NCI-H2171 treated with DMSO at 0.1 percent for 48 hours (cell line): ENCODE measurements around the gene HHIPL1.
"Not testable (repeated sequence)": the region's sequence is repeated elsewhere in the genome, so short reads cannot be mapped to it uniquely, and the experiment has no call there.

Experiments used
- DNase-seq: peaks from one replicate; lab custom pipeline; 2025; lab: John Stamatoyannopoulos, UW

HHIPL1 gene

GRCh38 chr14:99635116-99635515 is 9.8 kb upstream of the HHIPL1 start:
- DNase-seq: no peak

- DNase-seq: no peak
Observed at GRCh38 chr14:99636487-99636886, 8.4 kb upstream of the HHIPL1 start.

GRCh38 chr14:99637624-99638023 is 7.3 kb upstream of the HHIPL1 start:
- no peak for DNase-seq

GRCh38 chr14:99642771-99643170 is 2.2 kb upstream of the HHIPL1 start:
- DNase-seq: not testable (repeated sequence)

GRCh38 chr14:99643343-99643742 is 1.6 kb upstream of the HHIPL1 start:
- DNase-seq: no peak

GRCh38 chr14:99644035-99644587 is 818 bp upstream of the HHIPL1 start:
- no peak for DNase-seq

GRCh38 chr14:99645545-99646505 is 896 bp downstream of the HHIPL1 start:
- DNase-seq: no peak

- no peak for DNase-seq
Observed at GRCh38 chr14:99647411-99647810, 2.5 kb downstream of the HHIPL1 start.

GRCh38 chr14:99648027-99648784 is 3.3 kb downstream of the HHIPL1 start:
- no peak for DNase-seq

GRCh38 chr14:99649219-99649618 is 4.3 kb downstream of the HHIPL1 start:
- no peak for DNase-seq

GRCh38 chr14:99649643-99650042 is 4.7 kb downstream of the HHIPL1 start:
- no peak for DNase-seq

- no peak for DNase-seq
Observed at GRCh38 chr14:99650189-99650588, 5.3 kb downstream of the HHIPL1 start.

GRCh38 chr14:99651953-99652746 is 7.2 kb downstream of the HHIPL1 start:
- DNase-seq: no peak

GRCh38 chr14:99654235-99654985 is 9.5 kb downstream of the HHIPL1 start:
- peak; percentile 46 for DNase-seq

- no peak for DNase-seq
Observed at GRCh38 chr14:99655521-99655920, 10.6 kb downstream of the HHIPL1 start.

GRCh38 chr14:99656171-99656570 is 11.2 kb downstream of the HHIPL1 start:
- DNase-seq: no peak

- no peak for DNase-seq
Observed at GRCh38 chr14:99657645-99658155, 12.8 kb downstream of the HHIPL1 start.

- DNase-seq: no peak
Observed at GRCh38 chr14:99658218-99658845, 13.4 kb downstream of the HHIPL1 start.

- DNase-seq: no peak
Observed at GRCh38 chr14:99659333-99659741, 14.4 kb downstream of the HHIPL1 start.

- peak; percentile 53 for DNase-seq
Observed at GRCh38 chr14:99660006-99660566, 15.2 kb downstream of the HHIPL1 start.
